Stimulated activated CD8-positive, alpha-beta memory T cell treated with anti-CD3 and anti-CD28 coated beads, Interleukin-12 subunit alpha, Interleukin-12 subunit beta, amount 100 ng/mL, for 1 hour (primary cell): Measurements from ENCODE around the gene CRYBB3.

Source experiments
- DNase-seq: peaks from one replicate; pipeline ENCODE4 v3.0.0-alpha.2; 2020; ENCODE audit warnings: low read depth

The CRYBB3 gene

GRCh38 chr22:25199731-25200520 lies at the start of gene CRYBB3:
Gene CRYBB3, plus strand, starts transcription at chr22:25199858. Its CDS starts 1,539 bp downstream, at chr22:25201397.
- no peak for DNase-seq

- DNase-seq = no peak
These were observed 45.5 kb upstream of the CRYBB3 start for GRCh38 chr22:25153961-25154666.

- DNase-seq = no peak
These were observed 45.0 kb upstream of the CRYBB3 start for GRCh38 chr22:25154667-25154999.

- no peak for DNase-seq
These were observed 42.9 kb upstream of the CRYBB3 start for GRCh38 chr22:25156736-25157135.

GRCh38 chr22:25159028-25159427 lies 40.6 kb upstream of the CRYBB3 start:
- DNase-seq = no peak

GRCh38 chr22:25160120-25160996 lies 39.3 kb upstream of the CRYBB3 start:
- no peak for DNase-seq

GRCh38 chr22:25161017-25161915 lies 38.4 kb upstream of the CRYBB3 start:
- DNase-seq = no peak

GRCh38 chr22:25161916-25162530 lies 37.6 kb upstream of the CRYBB3 start:
- DNase-seq = no peak

GRCh38 chr22:25162561-25162960 lies 37.1 kb upstream of the CRYBB3 start:
- no peak for DNase-seq

GRCh38 chr22:25165785-25166184 lies 33.9 kb upstream of the CRYBB3 start:
- DNase-seq = no peak

- DNase-seq = no peak
These were observed 33.2 kb upstream of the CRYBB3 start for GRCh38 chr22:25166266-25167040.

- DNase-seq = no peak
These were observed 32.6 kb upstream of the CRYBB3 start for GRCh38 chr22:25167082-25167481.

GRCh38 chr22:25167834-25168601 lies 31.6 kb upstream of the CRYBB3 start:
- no peak for DNase-seq

- no peak for DNase-seq
These were observed 30.2 kb upstream of the CRYBB3 start for GRCh38 chr22:25169278-25170031.

GRCh38 chr22:25170426-25170980 lies 29.2 kb upstream of the CRYBB3 start:
- no peak for DNase-seq

- peak; percentile 2 for DNase-seq
These were observed 27.5 kb upstream of the CRYBB3 start for GRCh38 chr22:25172153-25172552.

- DNase-seq = no peak
These were observed 25.3 kb upstream of the CRYBB3 start for GRCh38 chr22:25174156-25174887.
